SKM-1 (cell line): ENCODE data around the gene ADAP2.
"Not testable (repeated sequence)": the region's sequence is repeated elsewhere in the genome, so short reads cannot be mapped to it uniquely, and the experiment has no call there.

ENCODE experiments used
- DNase-seq: peaks from one replicate; lab custom pipeline; 2025; ENCODE audit not compliant: unreplicated experiment; lab: John Stamatoyannopoulos, UW

The ADAP2 gene

DNA sequence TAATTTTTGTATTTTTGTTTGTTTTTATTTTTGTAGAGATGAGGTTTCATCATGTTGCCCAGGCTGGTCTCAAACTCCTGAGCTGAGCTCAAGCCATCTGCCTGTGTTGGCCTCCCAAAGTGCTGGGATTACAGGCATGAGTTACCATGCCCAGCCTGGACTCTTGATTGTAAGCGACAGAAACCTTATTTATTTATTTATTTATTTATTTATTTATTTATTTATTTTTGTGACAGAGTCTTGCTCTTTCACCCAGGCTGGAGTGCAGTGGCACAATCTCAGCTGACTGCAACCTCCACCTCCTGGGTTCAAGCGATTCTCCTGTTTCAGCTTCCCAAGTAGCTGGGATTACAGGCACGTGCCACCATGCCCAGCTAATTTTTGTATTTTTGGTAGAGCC, 8.1 kb downstream of the ADAP2 start:
- DNase-seq = not testable (repeated sequence)

GRCh38 chr17:30930495-30930894, 8.8 kb downstream of the ADAP2 start:
- DNase-seq = no peak

- DNase-seq = not testable (repeated sequence)
Measured at GRCh38 chr17:30931582-30931981, 9.8 kb downstream of the ADAP2 start.

DNA sequence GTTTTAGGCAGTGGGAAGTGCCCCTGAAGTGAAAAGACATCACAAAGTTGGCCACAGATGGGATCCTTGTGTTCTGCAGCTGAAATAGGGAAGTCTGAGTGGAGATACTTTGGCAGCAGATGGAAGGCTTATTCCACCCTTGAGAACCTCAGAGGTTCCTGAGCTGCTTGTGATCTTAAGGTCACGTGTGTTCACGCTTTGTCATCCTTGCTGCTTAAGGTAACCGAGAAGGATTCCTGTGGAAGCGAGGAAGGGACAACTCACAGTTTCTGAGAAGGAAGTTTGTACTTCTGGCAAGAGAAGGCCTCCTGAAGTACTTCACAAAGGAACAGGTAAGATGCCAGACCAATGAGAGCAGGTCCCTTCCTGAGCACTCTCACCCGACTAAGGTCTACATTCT, 12.2 kb downstream of the ADAP2 start:
- no peak for DNase-seq

GRCh38 chr17:30939051-30939689, 17.4 kb downstream of the ADAP2 start:
- DNase-seq = no peak

GRCh38 chr17:30942308-30943079, 20.7 kb downstream of the ADAP2 start:
- no peak for DNase-seq

GRCh38 chr17:30947796-30948195, 26.1 kb downstream of the ADAP2 start:
- DNase-seq = no peak

- DNase-seq = no peak
Measured at GRCh38 chr17:30950189-30950588, 28.4 kb downstream of the ADAP2 start.

DNA sequence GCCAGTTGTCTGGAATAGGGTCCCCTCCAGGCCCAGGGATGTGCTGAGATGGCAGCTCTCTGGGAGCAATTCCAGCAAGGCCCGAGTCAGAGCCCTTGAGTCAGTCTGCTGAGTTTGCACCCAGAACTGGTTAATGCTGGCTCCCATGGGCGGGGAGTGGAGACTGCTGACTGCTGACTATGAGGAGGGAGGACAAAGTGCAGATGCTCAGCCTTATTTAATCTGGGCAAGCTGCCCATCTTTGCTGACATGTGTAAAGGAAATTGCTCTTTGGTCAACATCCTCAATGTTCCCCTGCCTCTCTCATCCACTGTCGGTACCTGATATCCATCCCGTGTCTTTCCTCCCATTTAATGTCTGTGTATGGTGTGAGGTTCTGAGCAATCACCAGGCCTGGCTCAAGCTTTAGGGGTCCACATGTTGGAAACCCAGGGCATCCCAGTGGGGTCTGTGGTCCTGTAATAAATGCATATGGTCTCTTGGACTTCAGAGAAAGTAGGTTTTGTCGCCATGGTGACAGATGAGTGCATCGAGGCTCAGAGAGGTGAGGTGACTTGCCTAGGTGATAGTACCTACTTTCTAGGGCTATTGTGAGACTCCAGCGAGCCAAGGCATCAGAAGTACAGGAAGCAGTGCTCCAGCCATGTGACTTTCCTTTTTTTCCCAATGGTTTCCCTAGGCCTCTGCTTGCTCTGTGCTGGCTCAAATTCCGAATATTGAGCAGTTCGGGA, 29.1 kb downstream of the ADAP2 start:
- no peak for DNase-seq

DNA sequence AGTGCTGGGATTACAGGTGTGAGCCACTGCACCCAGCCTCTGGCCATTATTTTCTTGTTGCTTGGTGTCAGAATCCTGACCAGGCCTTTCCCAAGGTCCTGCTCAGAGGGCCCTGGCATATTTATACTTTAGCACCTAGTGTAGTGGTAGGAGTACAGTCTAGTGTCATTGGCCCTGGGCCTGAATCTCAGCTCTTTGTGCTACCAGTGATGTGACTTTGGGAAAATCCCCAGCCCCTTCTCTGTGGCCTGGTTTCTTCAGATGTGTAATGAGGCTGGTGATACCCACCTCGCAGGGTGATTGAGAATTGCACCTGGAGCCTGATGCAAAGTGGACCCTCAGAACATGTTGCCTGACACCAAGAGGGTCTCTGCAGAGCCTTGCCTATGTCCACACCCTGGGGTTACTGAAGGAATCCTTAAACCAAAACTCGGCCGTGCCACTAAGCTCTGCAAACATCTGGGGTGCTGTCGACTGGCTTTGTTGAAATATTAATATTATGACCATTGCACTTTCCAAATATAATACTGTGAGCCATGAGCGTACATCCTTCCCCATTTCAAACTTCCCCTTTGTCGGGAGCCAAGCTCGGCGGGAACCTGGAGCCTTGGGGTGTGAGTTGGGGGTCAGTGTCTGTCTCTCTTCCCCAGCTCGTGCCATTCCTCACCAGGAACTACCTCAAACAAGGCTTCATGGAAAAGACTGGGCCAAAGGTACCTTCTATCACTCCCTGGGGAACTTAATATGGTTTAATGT, 31.1 kb downstream of the ADAP2 start:
- DNase-seq = peak; percentile 52

DNA sequence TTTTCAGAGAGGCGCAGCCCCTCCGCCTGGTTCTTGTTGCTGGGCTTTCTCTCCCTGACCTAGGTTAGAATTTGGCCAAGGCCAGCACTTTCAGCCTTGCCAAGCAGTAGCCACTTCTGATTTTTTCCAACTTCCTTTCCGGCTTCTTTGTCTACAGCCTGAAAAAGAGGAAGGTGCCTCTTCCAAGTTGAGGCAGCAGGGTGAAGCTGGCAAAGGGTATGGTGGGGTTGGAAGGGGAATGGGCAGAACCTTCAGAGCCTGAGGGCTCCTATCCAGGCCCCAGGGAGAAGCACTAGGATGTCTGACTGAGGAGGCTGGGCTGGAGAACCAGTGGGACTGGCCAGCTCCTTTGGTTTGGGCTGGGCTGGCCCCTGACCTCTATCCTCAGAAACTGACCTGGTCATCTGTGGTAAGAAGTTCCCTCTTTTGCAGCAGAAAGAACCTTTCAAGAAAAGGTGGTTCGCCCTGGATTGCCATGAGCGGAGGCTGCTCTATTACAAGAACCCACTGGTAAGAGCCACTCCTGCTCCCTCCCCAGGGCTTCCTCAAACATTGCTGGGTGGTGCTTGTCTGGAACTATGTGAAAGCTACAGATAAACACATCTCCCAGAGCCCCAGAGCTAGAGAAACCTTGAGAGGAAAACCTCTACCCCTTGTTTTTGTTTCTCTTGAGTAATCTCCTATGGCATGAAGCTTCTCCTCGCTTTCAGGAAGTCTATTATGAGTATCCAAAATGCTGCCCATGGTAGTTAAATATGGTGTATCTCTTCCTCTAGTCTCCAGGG, 32.5 kb downstream of the ADAP2 start:
- DNase-seq = peak; percentile 73

- no peak for DNase-seq
Measured at GRCh38 chr17:30956764-30957374, 35.1 kb downstream of the ADAP2 start.

- DNase-seq = no peak
Measured at GRCh38 chr17:30957741-30958140, 36.0 kb downstream of the ADAP2 start.

GRCh38 chr17:30958187-30958586, 36.4 kb downstream of the ADAP2 start:
- DNase-seq = peak; percentile 75

- DNase-seq = no peak
Measured at GRCh38 chr17:30961209-30962188, 39.8 kb downstream of the ADAP2 start.

DNA sequence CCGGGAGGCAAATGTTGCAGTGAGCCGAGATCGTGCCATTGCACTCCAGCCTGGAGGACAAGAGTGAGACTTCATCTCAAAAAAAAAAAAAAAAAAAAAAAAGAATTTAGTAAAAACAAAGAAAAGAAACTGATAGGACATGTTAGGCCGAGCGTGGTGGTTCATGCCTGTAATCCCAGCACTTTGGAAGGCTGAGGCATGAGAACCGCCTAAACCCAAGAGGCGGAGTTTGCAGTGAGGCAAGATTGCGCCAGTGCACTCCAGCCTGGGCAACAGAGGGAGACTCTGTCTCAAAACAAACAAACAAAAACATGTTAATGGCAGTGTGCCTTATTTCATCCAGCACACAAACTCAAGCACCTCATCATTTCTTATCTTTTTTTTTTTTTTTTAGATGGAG, 42.6 kb downstream of the ADAP2 start:
- DNase-seq = not testable (repeated sequence)

- no peak for DNase-seq
Measured at GRCh38 chr17:30964876-30965275, 43.1 kb downstream of the ADAP2 start.

GRCh38 chr17:30965686-30966085, 43.9 kb downstream of the ADAP2 start:
- no peak for DNase-seq

DNA sequence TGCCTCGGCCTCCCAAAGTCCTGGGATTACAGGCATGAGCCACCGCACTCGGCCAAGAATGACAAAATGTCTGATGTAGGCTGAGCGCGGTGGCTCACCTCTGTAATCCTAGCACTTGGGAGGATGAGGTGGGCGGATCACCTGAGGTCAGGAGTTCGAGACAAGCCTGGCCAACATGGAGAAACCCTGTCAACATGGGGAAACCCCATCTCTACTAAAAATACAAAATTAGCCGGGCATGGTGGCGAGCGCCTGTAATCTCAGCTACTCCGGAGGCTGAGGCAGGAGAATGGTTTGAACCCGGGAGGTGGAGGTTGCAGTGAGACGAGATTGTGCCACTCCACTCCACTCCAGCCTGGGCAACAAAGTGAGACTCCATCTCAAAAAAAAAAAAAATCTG, 46.2 kb downstream of the ADAP2 start:
- DNase-seq = not testable (repeated sequence)
